Neural cell (in vitro differentiated cells): ENCODE measurements around the gene KCTD12. TPM values are rescaled to one million over a fixed set of nuclear protein-coding genes. Genes with fewer than 3 reads are reported as not detected.

Experiments used
- H2AFZ ChIP-seq: fragments of 200-600, 300-800 bp; sonication (generic), shearing (Covaris generic); 2 replicates; pipeline ENCODE4 v1.6.0; 2014; ENCODE audit warnings: low read depth, mild to moderate bottlenecking, antibody characterized with exemption, low read length, moderate library complexity
- H3F3A ChIP-seq: fragments of 200-600 bp; shearing (Covaris generic); 2 replicates; pipeline ENCODE4 v1.6.1; 2016; ENCODE audit warnings: mild to moderate bottlenecking, moderate library complexity, mixed read lengths, antibody characterized with exemption, low read length; ENCODE audit not compliant: insufficient read depth, poor library complexity, severe bottlenecking
- H3K27ac ChIP-seq: fragments of 200-600, 300-800 bp; sonication (generic), shearing (Covaris generic); 2 replicates; pipeline ENCODE4 v1.5.1; 2014; ENCODE audit warnings: mild to moderate bottlenecking, low read length, moderate library complexity
- H3K27me3 ChIP-seq: fragments of 300-800, 200-600 bp; sonication (generic), shearing (Covaris generic); 2 replicates; pipeline ENCODE4 v1.6.0; 2014; ENCODE audit warnings: mild to moderate bottlenecking, low read depth, low read length, moderate library complexity; ENCODE audit not compliant: insufficient read depth
- H3K36me3 ChIP-seq: fragments of 300-800, 200-600 bp; sonication (generic), shearing (Covaris generic); 2 replicates; pipeline ENCODE4 v1.5.1; 2014; ENCODE audit warnings: mild to moderate bottlenecking, antibody characterized with exemption, low read length, moderate library complexity; ENCODE audit not compliant: insufficient read depth
- H3K4me2 ChIP-seq: fragments of 300-800, 200-600 bp; sonication (generic), shearing (Covaris generic); 2 replicates; pipeline ENCODE4 v1.6.0; 2014; ENCODE audit warnings: mild to moderate bottlenecking, low read length
- H3K4me3 ChIP-seq: fragments of 300-800, 200-600 bp; sonication (generic), shearing (Covaris generic); 2 replicates; pipeline ENCODE4 v1.5.1; 2014; ENCODE audit warnings: mild to moderate bottlenecking, low read length, moderate library complexity
- H3K79me2 ChIP-seq: fragments of 200-600 bp; shearing (Covaris generic); replicated peaks from 2 replicates; pipeline ENCODE4 v1.6.0; 2014; ENCODE audit warnings: mild to moderate bottlenecking, low read length, moderate library complexity; ENCODE audit not compliant: insufficient read depth
- H3K9ac ChIP-seq: fragments of 300-800, 200-600 bp; sonication (generic), shearing (Covaris generic); 2 replicates; pipeline ENCODE4 v1.6.1; 2016; ENCODE audit warnings: mild to moderate bottlenecking, low read length, mixed read lengths
- H3K9me2 ChIP-seq: fragments of 200-600 bp; shearing (Covaris generic); 2 replicates; pipeline ENCODE4 v1.6.1; 2016; ENCODE audit warnings: mild to moderate bottlenecking, low read length, mixed read lengths; ENCODE audit not compliant: insufficient read depth
- H3K9me3 ChIP-seq: fragments of 200-600, 300-800 bp; sonication (generic), shearing (Covaris generic); 2 replicates; pipeline ENCODE4 v1.6.1; 2016; ENCODE audit warnings: mild to moderate bottlenecking, mixed run types, low read length, moderate library complexity, mixed read lengths
- H4K20me1 ChIP-seq: fragments of 200-600 bp; shearing (Covaris generic); 2 replicates; pipeline ENCODE4 v1.6.1; 2016; ENCODE audit warnings: mild to moderate bottlenecking, mixed run types; ENCODE audit not compliant: insufficient read depth
- CTCF ChIP-seq: fragments of 450-650 bp; IDR thresholded peaks from 2 replicates; pipeline ENCODE4 v1.5.1; 2014; ENCODE audit warnings: antibody characterized with exemption, mild to moderate bottlenecking, moderate library complexity; ENCODE audit not compliant: poor library complexity, severe bottlenecking
- EP300 ChIP-seq: fragments of 450-650 bp; conservative IDR thresholded peaks from 2 replicates; pipeline ENCODE4 v1.6.1; 2014; ENCODE audit warnings: antibody characterized with exemption, mild to moderate bottlenecking, moderate library complexity; ENCODE audit not compliant: poor library complexity, severe bottlenecking
- EZH2 ChIP-seq: fragments of 200-600, 300-800 bp; shearing (Covaris generic), sonication (generic); IDR thresholded peaks from 2 replicates; pipeline ENCODE4 v1.6.1; 2014; ENCODE audit warnings: antibody characterized with exemption, low read length, borderline replicate concordance, mild to moderate bottlenecking; ENCODE audit not compliant: insufficient read depth, poor library complexity, severe bottlenecking
- MXI1 ChIP-seq: fragments of 450-650 bp; conservative IDR thresholded peaks from 2 replicates; pipeline ENCODE4 v1.6.1; 2014; ENCODE audit warnings: antibody characterized with exemption, mild to moderate bottlenecking; ENCODE audit not compliant: poor library complexity, severe bottlenecking
- POLR2AphosphoS5 ChIP-seq: IDR thresholded peaks from 2 replicates; pipeline ENCODE4 v1.6.1; 2012
- SMC3 ChIP-seq: fragments of 450-650 bp; conservative IDR thresholded peaks from 2 replicates; pipeline ENCODE4 v1.6.1; 2014; ENCODE audit warnings: antibody characterized with exemption, mild to moderate bottlenecking, moderate library complexity; ENCODE audit not compliant: poor library complexity
- TAF1 ChIP-seq: IDR thresholded peaks from 2 replicates; pipeline ENCODE4 v1.6.1; 2012; ENCODE audit warnings: low read depth
- polyA plus RNA-seq: library from polyadenylated mRNA; depleted of rRNA; stranded (reverse); fragments of >200 nt; gene quantifications from 2 replicates; pipeline ENCODE4 v1.2.3, GENCODE V29; 2014

Gene KCTD12
- polyA plus RNA-seq, 1 donor from 2014 or later, result 2.7 TPM

- H3F3A ChIP-seq, result no peaks in the 10 kb centered on the region
- no peaks in the 10 kb centered on the region for H3K9me3 ChIP-seq
- no peak overlapping the region for H3K4me2 ChIP-seq
- H2AFZ ChIP-seq, result no peak overlapping the region
- no peak overlapping the region for H3K4me3 ChIP-seq
- TF ChIP-seq TAF1, result no peak
- H3K9me2 ChIP-seq, result no peaks in the 10 kb centered on the region
- H4K20me1 ChIP-seq, result no peaks in the 10 kb centered on the region
- no peak overlapping the region for H3K9ac ChIP-seq
- no peaks in the 10 kb centered on the region for H3K36me3 ChIP-seq
- no peaks in the 10 kb centered on the region for H3K27me3 ChIP-seq
- H3K27ac ChIP-seq, result no peak overlapping the region
- H3K79me2 ChIP-seq, result no peaks in the 10 kb centered on the region
Observed at GRCh38 chr13:76868371-76868770, 17.8 kb downstream of the KCTD12 start.

- Histone ChIP-seq H3K4me2 (no peak overlapping the region), H3K79me2 (no peaks in the 10 kb centered on the region), H3K9ac (no peak overlapping the region), H3K27me3 (no peaks in the 10 kb centered on the region), H3F3A (no peaks in the 10 kb centered on the region), H3K9me3 (no peaks in the 10 kb centered on the region), H3K27ac (no peak overlapping the region), H2AFZ (no peak overlapping the region), H3K36me3 (no peaks in the 10 kb centered on the region), H3K4me3 (no peak overlapping the region), H3K9me2 (no peaks in the 10 kb centered on the region), H4K20me1 (no peaks in the 10 kb centered on the region)
- no peak for TF ChIP-seq EP300
Observed at GRCh38 chr13:76865996-76866503, 20.2 kb downstream of the KCTD12 start.

- no peak overlapping the region for H3K4me2 ChIP-seq
- H3K79me2 ChIP-seq, result no peaks in the 10 kb centered on the region
- no peaks in the 10 kb centered on the region for H3K9me2 ChIP-seq
- TF ChIP-seq EZH2, result no peak
- TF ChIP-seq EP300, result no peak
- no peak for TF ChIP-seq MXI1
- no peaks in the 10 kb centered on the region for H3K9me3 ChIP-seq
- H3K27me3 ChIP-seq, result no peaks in the 10 kb centered on the region
- no peaks in the 10 kb centered on the region for H3K36me3 ChIP-seq
- H4K20me1 ChIP-seq, result no peaks in the 10 kb centered on the region
- H2AFZ ChIP-seq, result no peak overlapping the region
- no peak overlapping the region for H3K4me3 ChIP-seq
- H3K9ac ChIP-seq, result no peak overlapping the region
- no peak overlapping the region for H3K27ac ChIP-seq
- H3F3A ChIP-seq, result no peaks in the 10 kb centered on the region
Observed at GRCh38 chr13:76865109-76865508, 21.1 kb downstream of the KCTD12 start.

GRCh38 chr13:76864259-76864658 lies 21.9 kb downstream of the KCTD12 start:
- no peak overlapping the region for H3K4me3 ChIP-seq
- TF ChIP-seq POLR2AphosphoS5 (no peak), MXI1 (no peak), EP300 (no peak), SMC3 (no peak), TAF1 (no peak), CTCF (no peak)
- no peak overlapping the region for H3K27ac ChIP-seq
- no peaks in the 10 kb centered on the region for H3K79me2 ChIP-seq
- H3K9me3 ChIP-seq, result no peaks in the 10 kb centered on the region
- H3K36me3 ChIP-seq, result no peaks in the 10 kb centered on the region
- no peak overlapping the region for H3K9ac ChIP-seq
- H3K9me2 ChIP-seq, result no peaks in the 10 kb centered on the region
- H3F3A ChIP-seq, result no peaks in the 10 kb centered on the region
- H2AFZ ChIP-seq, result no peak overlapping the region
- no peaks in the 10 kb centered on the region for H3K27me3 ChIP-seq
- no peak overlapping the region for H3K4me2 ChIP-seq
- H4K20me1 ChIP-seq, result no peaks in the 10 kb centered on the region
